Endothelial cell of umbilical vein (primary cell): Measurements from ENCODE around the gene SPATA19. TPM values are rescaled to one million over a fixed set of nuclear protein-coding genes. Genes with fewer than 3 reads are reported as not detected.

ENCODE experiments used
- BruUV-seq: library from RNA; stranded (reverse); fragments of 400-500 nt; replicated peaks from 2 replicates; lab custom pipeline; 2021; lab: Mats Ljungman, UMichigan
- CTCF ChIA-PET: fragments of 300-600, 350-600 bp; sonication (Branson Sonifier 250); formaldehyde crosslinking; loops from one replicate; lab custom pipeline; 2021; ENCODE audit warnings: antibody characterized with exemption, inconsistent platforms; lab: Charles Lee
- POLR2A ChIA-PET: fragments of 300-600, 350-600 bp; sonication (Branson Sonifier 250); formaldehyde crosslinking; loops from one replicate; lab custom pipeline; 2021; ENCODE audit warnings: antibody characterized with exemption, inconsistent platforms; lab: Charles Lee
- DNase-seq: peaks from one replicate; pipeline ENCODE4 v3.0.0-alpha.2; 2011; ENCODE audit warnings: low read depth, low spot score
- FAIRE-seq: peaks from 2 replicates; lab custom pipeline; 2011; peaks lifted over from hg19 to GRCh38; lab: Jason Lieb, UNC
- H2AFZ ChIP-seq: 2 replicates; pipeline ENCODE4 v1.6.0; 2012; ENCODE audit warnings: low read depth, low read length, control low read depth, inconsistent platforms
- H3K27ac ChIP-seq: 2 replicates; pipeline ENCODE4 v1.5.1; 2011; ENCODE audit warnings: low read depth, mild to moderate bottlenecking, control low read depth, low read length, moderate library complexity; ENCODE audit not compliant: insufficient read depth
- H3K27me3 ChIP-seq, 2 experiments: 2 replicates each; pipeline versions ENCODE4 v1.6.0 to v1.6.1; 2011; ENCODE audit warnings: low read length in 2 of 2, mixed read lengths in 1 of 2; ENCODE audit not compliant: control insufficient read depth in 2 of 2, insufficient read depth in 2 of 2
- H3K36me3 ChIP-seq, 2 experiments: 2 replicates in 1 of 2; 3 replicates in 1 of 2; pipeline ENCODE4 v1.5.1; 2011; ENCODE audit warnings: low read length in 2 of 2, mild to moderate bottlenecking in 1 of 2, moderate library complexity in 1 of 2; ENCODE audit not compliant: control insufficient read depth in 2 of 2, insufficient read depth in 2 of 2; ENCODE audit errors: extremely low read depth in 1 of 2
- H3K4me1 ChIP-seq: 3 replicates; pipeline ENCODE4 v1.5.1; 2011; ENCODE audit warnings: mild to moderate bottlenecking, low read length; ENCODE audit not compliant: control insufficient read depth, insufficient read depth; ENCODE audit errors: extremely low read depth
- H3K4me2 ChIP-seq: 2 replicates; pipeline ENCODE4 v1.6.1; 2011; ENCODE audit warnings: low read length, control low read depth, mixed read lengths; ENCODE audit not compliant: insufficient read depth
- H3K4me3 ChIP-seq, 3 experiments: fragments of 200-600 bp in 1 of 3; sonication (generic), shearing (Covaris generic) in 1 of 3; replicated peaks in 1 of 3; 2 replicates each; pipeline ENCODE4 v1.5.1; 2011 to 2016; ENCODE audit warnings: control low read depth in 3 of 3, low read length in 3 of 3, mild to moderate bottlenecking in 2 of 3, inconsistent platforms in 1 of 3, low read depth in 1 of 3, moderate library complexity in 1 of 3; ENCODE audit not compliant: insufficient read depth in 1 of 3
- H3K79me2 ChIP-seq: 2 replicates; pipeline ENCODE4 v1.6.0; 2012; ENCODE audit warnings: low read length, inconsistent platforms; ENCODE audit not compliant: control insufficient read depth, insufficient read depth
- H3K9ac ChIP-seq: replicated peaks from 2 replicates; pipeline ENCODE3; 2011; ENCODE audit warnings: low read length, control low read depth; ENCODE audit not compliant: insufficient read depth; ENCODE audit errors: extremely low read depth
- H3K9me1 ChIP-seq: replicated peaks from 3 replicates; pipeline ENCODE4 v1.6.0; 2011; ENCODE audit warnings: mild to moderate bottlenecking, low read length; ENCODE audit not compliant: control insufficient read depth, insufficient read depth; ENCODE audit errors: extremely low read depth
- H3K9me3 ChIP-seq: replicated peaks from 2 replicates; pipeline ENCODE4 v1.5.1; 2012; ENCODE audit warnings: low read length, inconsistent platforms; ENCODE audit not compliant: control insufficient read depth, insufficient read depth
- H4K20me1 ChIP-seq: replicated peaks from 2 replicates; pipeline ENCODE3; 2011; ENCODE audit warnings: mild to moderate bottlenecking, low read length; ENCODE audit not compliant: control insufficient read depth, insufficient read depth; ENCODE audit errors: extremely low read depth
- CTCF ChIP-seq, 2 donors: IDR thresholded peaks; 1 replicate in 1 of 2; 2 replicates in 1 of 2; pipeline ENCODE4 v1.5.1; 2011; ENCODE audit warnings: low read length in 2 of 2, mild to moderate bottlenecking in 2 of 2, moderate library complexity in 2 of 2, control low read depth in 1 of 2, inconsistent platforms in 1 of 2, low read depth in 1 of 2; ENCODE audit not compliant: insufficient read depth in 1 of 2; ENCODE audit errors: extremely low read depth in 1 of 2
- EZH2 ChIP-seq: IDR thresholded peaks from 2 replicates; pipeline ENCODE4 v1.6.1; 2012; ENCODE audit warnings: borderline replicate concordance, low read depth, mild to moderate bottlenecking, moderate library complexity, low read length, inconsistent platforms; ENCODE audit not compliant: severe bottlenecking
- FOS ChIP-seq: IDR thresholded peaks from 2 replicates; pipeline ENCODE4 v1.6.1; 2011; ENCODE audit warnings: mild to moderate bottlenecking, low read length, moderate library complexity, borderline replicate concordance; ENCODE audit not compliant: insufficient read depth
- GATA2 ChIP-seq: IDR thresholded peaks from 2 replicates; pipeline ENCODE4 v1.7.0; 2011; ENCODE audit warnings: low read depth, mild to moderate bottlenecking, moderate library complexity, mixed read lengths, low read length; ENCODE audit not compliant: insufficient read length, insufficient read depth
- JUN ChIP-seq: IDR thresholded peaks from 2 replicates; pipeline ENCODE4 v1.6.1; 2011; ENCODE audit warnings: borderline replicate concordance, low read depth; ENCODE audit not compliant: insufficient read length, insufficient read depth
- MAX ChIP-seq: IDR thresholded peaks from 2 replicates; pipeline ENCODE4 v1.6.1; 2011; ENCODE audit not compliant: insufficient read depth, insufficient read length
- MYC ChIP-seq: IDR thresholded peaks from one replicate; pipeline ENCODE4 v1.6.1; 2011; ENCODE audit warnings: mild to moderate bottlenecking, low read depth, low read length
- POLR2A ChIP-seq: IDR thresholded peaks from 2 replicates; pipeline ENCODE4 v1.6.1; 2012; ENCODE audit warnings: low read depth, mild to moderate bottlenecking, control low read depth, low read length
- POLR2AphosphoS5 ChIP-seq: IDR thresholded peaks from 2 replicates; pipeline ENCODE4 v1.6.1; 2012; ENCODE audit warnings: low read depth, mild to moderate bottlenecking, control low read depth, low read length, moderate library complexity; ENCODE audit not compliant: insufficient read depth
- dilution Hi-C: fragments of 300-500 bp; cut with MboI; formaldehyde crosslinking; loops from one replicate; pipeline ENCODE4 v1.15.0; 2019; ENCODE audit warnings: low sequenced_read_pairs; ENCODE audit not compliant: extremely low pct_ligation_motif_present
- intact Hi-C: fragments of 100-400 bp; cut with micrococcal nuclease; formaldehyde crosslinking; loops from one replicate; pipeline ENCODE4 v1.10.0; 2022
- polyA plus RNA-seq, 4 experiments: library from polyadenylated mRNA; depleted of rRNA in 3 of 4; stranded (reverse) in 3 of 4; unstranded in 1 of 4; fragments of >200 nt; gene quantifications; 2 replicates each; pipeline versions ENCODE4 v1.2.1 to v1.2.3, GENCODE V29; 2011 to 2012; ENCODE audit warnings: missing spikeins in 1 of 4
- total RNA-seq: library from RNA; stranded (reverse); gene quantifications from 2 replicates; pipeline ENCODE4 v1.2.3, GENCODE V29; 2021

Gene SPATA19
- total and polyA plus RNA-seq, 2 donors (not counting 3 experiments of a cell fraction or from before 2014, with no cell fraction given), result not detected

GRCh38 chr11:133819114-133819513 lies 26.2 kb downstream of the SPATA19 start:
- no TSS peak for BruUV-seq
- CTCF ChIA-PET, result no interaction called here
- no peaks in the 10 kb centered on the region for H3K9me3 ChIP-seq

GRCh38 chr11:133818302-133818701 lies 27.0 kb downstream of the SPATA19 start:
- no peaks in the 10 kb centered on the region for H3K9me1 ChIP-seq
- no peak overlapping the region for H3K4me3 ChIP-seq
- H3K9me3 ChIP-seq, result no peaks in the 10 kb centered on the region
- intact Hi-C loops (no loop called here), dilution Hi-C loops (no loop called here)
- no peaks in the 10 kb centered on the region for H3K4me1 ChIP-seq
- H3K9ac ChIP-seq, result no peak overlapping the region
- H3K36me3 ChIP-seq, result no peaks in the 10 kb centered on the region
- POLR2A ChIA-PET, result no interaction called here
- no peak for TF ChIP-seq POLR2AphosphoS5
- no peak for TF ChIP-seq MAX
- TF ChIP-seq EZH2, result no peak
- no peak for TF ChIP-seq CTCF (IDR thresholded peaks at IDR 0.05; ENCODE audit: extremely low read depth in 1 of 2, insufficient read depth in 1 of 2, low read depth in 1 of 2, low read length in 2 of 2)
- no peak for TF ChIP-seq GATA2
- DNase-seq (no peak), FAIRE-seq (no peak)
- no peaks in the 10 kb centered on the region for H4K20me1 ChIP-seq
- H3K4me2 ChIP-seq, result no peak overlapping the region
- no peaks in the 10 kb centered on the region for H3K79me2 ChIP-seq
- no peak overlapping the region for H2AFZ ChIP-seq
- BruUV-seq, result no TSS peak
- H3K27me3 ChIP-seq, result no peaks in the 10 kb centered on the region
- no peak overlapping the region for H3K27ac ChIP-seq
- CTCF ChIA-PET, result no interaction called here

More at GRCh38 chr11:133819114-133819513, 26.2 kb downstream of the SPATA19 start:
- Histone ChIP-seq H3K4me2 (no peak overlapping the region), H3K79me2 (no peaks in the 10 kb centered on the region), H3K9ac (no peak overlapping the region), H4K20me1 (no peaks in the 10 kb centered on the region), H2AFZ (no peak overlapping the region), H3K4me3 (no peak overlapping the region), H3K4me1 (no peaks in the 10 kb centered on the region), H3K27me3 (no peaks in the 10 kb centered on the region), H3K27ac (no peak overlapping the region), H3K9me1 (no peaks in the 10 kb centered on the region), H3K36me3 (no peaks in the 10 kb centered on the region)
- no peak for DNase-seq
- TF ChIP-seq MYC (no peak), FOS (no peak), GATA2 (no peak), POLR2A (no peak), EZH2 (no peak), JUN (no peak), POLR2AphosphoS5 (no peak)
- intact Hi-C loops, result no loop called here
- dilution Hi-C loops, result no loop called here
- POLR2A ChIA-PET, result no interaction called here
- FAIRE-seq, result no peak
